ENCODE results near the gene FKBP2.
A peak's percentile ranks its signal among the peaks of the same experiment; 100 is the strongest.

The FKBP2 gene

DNA sequence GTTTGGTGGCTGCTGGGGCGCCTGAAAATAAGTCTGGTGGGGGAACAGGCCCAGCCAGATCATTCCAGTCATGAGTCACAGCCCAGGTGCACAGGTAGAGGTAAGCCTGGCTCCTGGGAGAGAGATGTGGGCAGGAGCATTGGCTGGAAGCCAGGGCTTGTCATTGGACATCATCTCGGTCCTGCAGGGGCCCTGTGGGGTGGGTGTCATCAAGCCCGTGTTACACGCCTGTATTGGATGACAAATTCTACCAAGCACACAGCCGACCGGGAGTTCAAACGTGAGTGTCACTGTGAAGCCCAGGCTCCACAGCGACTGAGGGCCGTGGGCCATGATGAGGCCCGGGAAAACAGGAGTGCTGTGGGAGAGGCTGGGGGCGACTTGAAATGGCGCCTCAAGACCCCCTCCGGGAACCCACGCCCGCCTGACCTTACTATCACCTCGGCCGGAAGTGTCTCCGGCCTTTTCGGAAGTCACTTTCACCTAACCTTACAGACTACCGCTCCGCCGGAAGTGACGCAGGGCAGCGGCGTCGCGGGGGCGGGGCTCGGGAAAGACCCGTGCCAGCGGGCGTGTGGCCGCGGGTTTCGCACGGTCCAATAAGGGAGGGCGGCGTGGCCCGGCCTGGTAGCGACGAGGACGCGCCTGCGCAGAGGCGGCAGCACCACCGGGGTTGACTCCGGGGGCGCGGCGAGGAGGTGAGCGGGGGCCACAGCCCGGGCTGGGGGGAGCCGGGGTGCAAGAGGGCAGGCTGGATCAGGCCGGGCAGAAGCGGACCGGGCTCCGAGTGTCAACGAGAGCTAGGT, at the start of gene FKBP2:
Gene FKBP2, plus strand, starts transcription at position 661 of the 806 bp plus-strand sequence. CDS start 1,293 bp downstream, outside the sequence.
- DNase-seq = peak; percentile 99

DNA sequence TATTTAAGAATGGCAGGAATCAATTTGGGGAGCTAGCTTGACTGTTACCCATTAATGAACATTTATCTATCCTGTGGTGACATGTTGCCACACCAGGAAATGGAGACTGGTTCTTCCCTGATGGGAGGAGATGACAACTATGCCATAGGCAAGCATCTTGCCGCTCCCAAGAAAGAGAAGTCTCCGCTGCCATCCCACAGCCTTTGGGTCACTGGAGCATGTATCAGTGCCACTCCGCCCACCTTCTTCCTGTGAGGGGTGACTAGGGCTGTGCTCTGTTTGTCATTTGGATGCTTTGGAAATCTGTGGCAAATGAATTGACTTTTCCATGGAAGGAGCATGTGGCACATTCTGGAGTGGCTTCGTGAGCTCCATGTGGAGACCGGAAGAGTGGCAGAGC, 48.5 kb upstream of the FKBP2 start:
- DNase-seq = no peak

DNA sequence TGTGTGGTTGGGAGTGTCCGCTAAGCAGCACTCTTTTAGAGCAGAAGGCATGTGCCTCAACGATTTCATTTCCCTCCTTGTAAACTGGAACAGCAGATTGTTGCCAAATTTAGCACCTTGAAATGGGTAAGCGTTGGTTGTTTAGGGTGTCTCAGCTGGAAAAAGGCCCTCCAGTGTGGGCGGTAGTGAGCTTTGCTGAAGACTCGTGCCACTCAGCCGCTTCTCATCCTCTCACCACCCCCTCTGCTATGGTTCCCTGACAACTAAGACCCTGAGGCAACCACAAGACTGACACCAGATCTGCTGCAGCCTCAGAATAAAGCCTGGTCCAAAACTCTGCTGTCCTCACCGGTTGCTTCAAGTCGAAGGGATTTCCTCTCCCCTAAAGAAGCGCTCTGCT, 44.3 kb upstream of the FKBP2 start:
- DNase-seq = no peak

DNA sequence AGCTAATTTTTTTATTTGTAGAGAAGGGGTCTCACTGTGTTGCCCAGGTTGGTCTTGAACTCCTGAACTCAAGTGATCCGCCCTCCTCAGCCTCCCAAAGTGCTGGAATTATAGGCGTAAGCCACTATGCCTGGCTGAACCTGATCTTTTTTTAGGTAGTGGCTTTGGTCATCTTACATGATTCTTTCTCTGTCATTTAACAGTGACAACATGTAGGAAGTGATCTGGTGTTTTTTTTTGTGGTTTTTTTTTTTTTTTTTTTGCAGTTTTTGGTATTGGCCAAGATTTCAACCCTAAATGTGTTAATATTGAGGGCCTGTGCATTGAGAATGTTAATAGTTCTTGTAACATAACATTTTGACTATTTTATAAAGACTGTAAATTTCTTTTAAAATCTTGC, 42.4 kb upstream of the FKBP2 start:
- no peak for DNase-seq

DNA sequence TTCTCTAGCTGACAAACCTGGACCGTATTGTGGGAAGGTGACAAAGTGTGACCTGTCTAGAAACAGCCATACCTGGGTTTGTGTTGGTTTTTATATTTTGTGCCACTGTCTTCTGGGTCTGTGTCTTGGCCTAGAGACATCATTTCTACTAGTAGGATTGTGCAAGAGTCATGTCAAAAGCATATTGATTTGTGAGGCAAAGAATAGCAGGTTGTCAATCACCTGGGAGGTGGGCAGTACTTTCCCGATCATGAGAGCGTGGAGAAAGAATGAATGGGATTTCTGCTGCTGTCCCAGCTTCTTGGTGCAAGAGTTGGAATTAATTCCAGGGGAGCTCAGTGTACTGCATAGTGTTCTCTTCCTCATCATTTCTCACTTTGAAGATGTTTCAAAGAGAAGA, 39.4 kb upstream of the FKBP2 start:
- no peak for DNase-seq

DNA sequence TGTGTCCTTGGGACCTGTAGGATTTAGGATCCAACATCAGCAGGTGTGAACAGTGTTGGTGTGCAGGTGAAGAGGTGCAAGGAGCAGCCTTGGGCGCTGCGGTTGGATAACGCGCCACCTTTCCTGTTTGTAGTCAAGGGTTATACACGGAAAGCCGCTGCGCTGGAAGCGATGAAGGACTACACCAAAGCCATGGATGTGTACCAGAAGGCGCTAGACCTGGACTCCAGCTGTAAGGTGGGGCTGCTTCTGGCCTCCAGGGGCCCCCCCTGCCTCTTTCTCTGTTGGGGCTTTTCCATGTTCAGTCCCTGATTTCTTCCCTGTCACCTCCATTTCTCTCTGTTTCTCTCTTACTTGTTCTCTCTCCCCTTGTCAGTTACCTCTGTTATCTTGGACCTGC, 37.9 kb upstream of the FKBP2 start:
- no peak for DNase-seq

DNA sequence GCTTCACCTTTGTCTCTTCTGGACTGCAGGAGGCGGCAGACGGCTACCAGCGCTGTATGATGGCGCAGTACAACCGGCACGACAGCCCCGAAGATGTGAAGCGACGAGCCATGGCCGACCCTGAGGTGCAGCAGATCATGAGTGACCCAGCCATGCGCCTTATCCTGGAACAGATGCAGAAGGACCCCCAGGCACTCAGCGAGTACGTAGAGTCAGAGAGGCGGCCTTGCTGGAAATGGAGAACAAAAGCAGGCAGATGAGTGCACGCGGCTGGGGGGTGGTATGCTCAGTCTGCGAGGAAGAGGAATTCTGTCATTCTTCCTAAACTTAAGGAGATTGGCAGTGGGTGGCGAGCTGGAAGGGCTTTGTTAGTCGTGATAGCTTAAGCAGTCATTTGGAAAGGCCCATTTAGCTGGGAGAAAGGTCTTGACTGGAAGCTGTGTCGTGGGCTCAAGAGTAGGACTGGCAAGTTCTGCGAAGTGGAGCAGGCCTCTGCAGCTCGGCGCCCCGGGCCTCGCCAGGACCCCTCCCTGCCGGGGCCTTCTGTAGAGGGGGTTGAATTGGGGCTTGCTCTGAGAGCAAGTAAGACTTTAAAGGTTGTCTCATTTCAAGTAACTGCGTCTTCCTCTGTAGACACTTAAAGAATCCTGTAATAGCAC, 37.3 kb upstream of the FKBP2 start:
- no peak for DNase-seq

DNA sequence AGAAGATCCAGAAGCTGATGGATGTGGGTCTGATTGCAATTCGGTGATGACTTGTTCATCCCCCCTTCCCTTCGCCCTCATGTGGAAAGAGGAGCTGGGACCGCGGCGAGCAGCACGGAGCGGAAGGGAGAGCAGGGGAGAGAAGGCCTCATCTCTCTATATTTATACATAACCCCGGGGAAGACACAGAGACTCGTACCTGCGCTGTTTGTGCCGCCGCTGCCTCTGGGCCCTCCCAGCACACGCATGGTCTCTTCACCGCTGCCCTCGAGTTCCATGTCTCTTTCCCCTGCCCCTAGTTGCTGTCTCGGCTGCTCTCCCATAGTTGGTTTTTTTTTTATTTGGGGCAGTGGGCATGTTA, 36.8 kb upstream of the FKBP2 start:
- DNase-seq = no peak

DNA sequence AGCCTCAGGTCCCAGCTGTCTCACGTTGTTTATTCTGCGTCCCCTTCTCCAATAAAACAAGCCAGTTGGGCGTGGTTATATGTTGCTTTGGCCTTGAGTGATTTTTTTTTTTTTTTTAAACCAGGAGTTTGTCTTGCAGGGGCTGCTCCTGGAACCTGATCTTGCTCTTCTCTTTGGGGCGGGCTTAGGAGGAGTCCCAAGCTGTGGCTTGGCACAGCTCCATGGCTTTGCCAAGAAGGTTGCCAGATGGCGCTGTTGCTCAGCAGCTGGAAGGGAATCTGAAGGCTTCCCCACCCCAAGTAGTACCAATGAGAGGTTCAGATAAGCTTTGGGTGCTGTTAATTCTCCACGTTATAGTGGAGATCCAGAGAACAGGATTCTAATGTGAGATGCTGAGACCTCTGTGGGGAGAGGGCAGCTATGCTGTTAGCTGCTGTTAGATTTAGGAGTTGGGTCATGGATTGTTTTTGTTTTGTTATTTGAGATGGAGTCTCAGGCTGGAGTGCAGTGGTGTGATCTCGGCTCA, 36.4 kb upstream of the FKBP2 start:
- DNase-seq = peak; percentile 82

DNA sequence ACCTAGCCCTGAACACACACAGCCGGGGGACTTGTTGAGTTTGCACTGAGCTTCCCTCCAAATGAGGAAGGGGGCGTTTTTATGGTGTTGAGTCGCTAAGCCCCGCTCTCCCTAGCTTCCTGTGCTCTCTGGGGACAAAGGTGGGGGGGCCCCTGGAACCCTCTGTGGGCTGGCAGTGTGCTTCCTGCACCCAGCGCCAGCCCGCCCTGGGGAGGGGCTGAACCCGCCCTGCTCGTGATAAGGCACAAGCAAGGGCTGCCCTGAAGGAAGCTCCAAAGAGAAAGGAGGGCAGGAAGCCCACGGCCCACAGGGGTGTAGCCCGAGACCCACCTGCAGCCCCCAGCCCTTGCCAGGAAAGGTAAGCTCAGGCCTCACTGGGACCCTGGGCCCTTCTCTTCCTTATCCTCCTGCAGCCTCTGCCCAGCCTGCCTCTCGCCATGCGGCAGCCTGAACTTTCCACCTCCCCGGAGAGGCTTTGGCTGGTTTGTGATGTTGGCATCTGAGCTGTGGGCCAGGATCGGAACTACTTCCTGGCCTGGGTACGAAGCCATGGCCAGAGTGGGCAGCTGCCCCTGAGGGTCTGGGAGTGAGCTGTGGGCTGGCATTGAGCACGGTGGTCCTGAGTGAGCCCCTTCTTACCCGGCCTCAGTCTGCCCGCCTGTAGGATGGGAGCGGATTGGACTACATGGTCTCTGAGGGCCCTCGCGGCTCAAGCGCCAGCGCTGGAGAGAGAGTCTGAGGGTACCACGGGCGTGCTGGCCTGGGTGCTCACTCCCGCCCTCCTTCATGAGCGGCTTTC, 34.2 kb upstream of the FKBP2 start, which contains the start of gene FERMT3:
Gene FERMT3, plus strand, starts transcription at position 265 of the 799 bp plus-strand sequence. CDS start 644 bp downstream, outside the sequence.
- DNase-seq = peak; percentile 88

DNA sequence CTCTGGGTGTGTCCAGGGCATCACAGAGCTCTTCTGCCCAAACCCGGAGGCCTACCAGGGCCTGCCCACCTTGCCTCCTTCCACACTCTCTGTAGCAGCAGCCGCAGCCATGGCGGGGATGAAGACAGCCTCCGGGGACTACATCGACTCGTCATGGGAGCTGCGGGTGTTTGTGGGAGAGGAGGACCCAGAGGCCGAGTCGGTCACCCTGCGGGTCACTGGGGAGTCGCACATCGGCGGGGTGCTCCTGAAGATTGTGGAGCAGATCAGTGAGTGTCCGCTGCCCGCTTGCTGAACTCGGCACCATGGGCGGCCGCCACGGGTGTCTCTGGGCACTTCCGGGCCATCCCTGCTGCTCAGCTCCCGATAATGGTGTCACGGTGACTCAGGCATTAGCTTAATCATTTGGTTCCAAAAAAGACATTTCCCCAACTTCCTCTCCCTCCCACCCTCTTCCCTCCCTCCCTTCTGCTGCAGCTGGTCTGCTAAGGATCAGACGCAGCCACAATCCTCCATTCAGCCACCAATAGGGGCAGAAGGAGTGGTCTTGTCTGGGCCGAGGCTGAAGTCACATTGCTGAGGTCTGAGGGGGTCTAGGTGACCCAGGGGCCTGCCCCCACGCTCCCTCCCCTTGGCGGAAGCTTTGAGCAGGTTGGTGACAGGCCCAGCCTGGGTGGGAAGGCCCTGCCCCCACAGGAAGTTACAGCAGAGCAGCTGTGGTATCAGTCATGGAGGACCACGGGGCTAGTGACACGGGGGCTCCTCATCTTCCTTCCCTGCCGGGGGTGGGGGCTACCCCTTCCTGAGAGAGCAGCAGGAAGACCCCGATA, 33.4 kb upstream of the FKBP2 start:
- DNase-seq = peak; percentile 93

DNA sequence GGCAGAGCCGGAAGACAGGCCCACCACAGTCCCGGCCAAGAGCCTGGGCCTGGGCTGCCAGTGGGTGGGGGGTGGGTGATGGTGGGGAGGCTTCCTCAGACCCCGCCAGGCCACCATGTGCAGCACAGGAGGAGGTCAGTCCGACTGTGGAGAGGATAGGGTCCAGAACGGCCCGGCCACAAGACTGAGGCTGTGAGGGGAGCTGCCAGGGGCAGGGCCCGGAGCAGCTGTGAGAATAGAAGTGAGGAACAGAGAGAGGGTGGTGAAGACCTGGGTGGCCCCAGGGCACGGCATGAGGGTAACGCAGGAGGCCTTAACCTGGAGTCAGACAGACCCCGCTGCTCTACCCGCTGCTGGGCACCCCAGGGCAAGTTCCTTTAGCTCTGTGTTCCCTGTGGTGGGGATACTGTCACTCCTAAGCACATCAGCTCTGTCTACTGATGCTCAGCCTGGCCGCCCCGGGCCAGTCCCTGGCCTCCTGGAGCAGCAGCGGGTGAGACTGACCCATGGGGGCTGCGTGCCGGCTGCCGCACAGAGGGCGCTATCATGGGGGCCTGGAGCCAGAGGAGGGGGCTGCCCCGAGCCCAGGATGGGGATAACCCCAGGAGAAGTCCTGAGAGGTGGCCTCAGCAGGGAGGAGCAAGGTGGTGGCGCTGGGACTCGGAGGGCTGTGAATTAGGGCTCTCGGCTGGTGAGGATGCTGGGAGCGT, 32.7 kb upstream of the FKBP2 start:
- peak; percentile 71 for DNase-seq

DNA sequence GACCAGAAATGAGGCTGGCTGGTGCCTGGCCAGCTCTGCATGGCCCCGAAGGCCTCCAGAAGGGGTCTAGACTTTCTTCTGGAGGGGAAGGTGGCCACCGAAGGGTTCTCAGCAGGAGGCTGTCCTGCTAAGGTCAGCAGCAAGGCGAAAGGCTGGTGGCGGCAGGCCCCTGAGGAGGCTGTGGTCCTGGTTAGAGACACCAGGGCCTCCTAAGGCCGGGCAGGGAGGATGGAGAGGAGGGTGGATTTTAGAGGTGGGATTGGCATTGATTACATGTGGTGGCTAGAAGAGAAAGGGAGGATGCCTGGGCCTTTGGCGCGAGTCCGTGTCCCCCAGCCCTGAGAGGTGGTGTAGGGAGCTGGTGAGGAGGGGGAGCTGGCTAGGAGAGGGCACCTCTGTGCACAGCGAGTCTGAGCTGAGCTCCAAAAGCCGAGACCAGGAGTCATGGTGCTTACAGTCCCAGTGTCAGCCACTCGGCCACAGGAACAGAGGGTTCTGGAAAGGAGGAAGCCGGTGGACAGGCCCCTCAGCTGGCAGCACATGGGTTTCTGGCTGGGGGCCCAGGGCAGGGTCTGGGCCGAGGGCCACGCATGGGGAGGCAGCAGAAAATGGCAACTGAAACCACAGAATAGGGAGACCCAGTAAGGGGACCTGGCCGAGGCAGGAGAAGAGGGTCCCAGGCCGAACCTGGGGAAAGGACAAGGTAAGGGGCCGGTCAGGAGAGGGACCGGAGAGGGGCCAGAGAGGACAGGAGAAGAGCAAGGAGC, 31.9 kb upstream of the FKBP2 start:
- DNase-seq = no peak

DNA sequence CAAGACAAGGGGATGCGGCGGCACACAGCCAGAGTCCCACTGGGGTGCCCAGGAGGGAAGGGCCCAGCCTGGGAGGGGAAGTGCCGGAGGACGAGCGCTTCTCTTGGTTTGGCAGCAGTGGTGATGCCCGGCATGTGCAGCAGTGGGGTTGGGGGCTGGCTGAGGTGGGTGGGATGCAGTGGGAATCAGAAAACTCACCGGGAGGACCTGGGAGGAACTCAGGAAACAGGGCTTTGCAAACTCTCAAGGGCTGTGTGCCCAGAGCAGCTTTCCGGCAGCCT, 31.4 kb upstream of the FKBP2 start:
- DNase-seq = no peak

DNA sequence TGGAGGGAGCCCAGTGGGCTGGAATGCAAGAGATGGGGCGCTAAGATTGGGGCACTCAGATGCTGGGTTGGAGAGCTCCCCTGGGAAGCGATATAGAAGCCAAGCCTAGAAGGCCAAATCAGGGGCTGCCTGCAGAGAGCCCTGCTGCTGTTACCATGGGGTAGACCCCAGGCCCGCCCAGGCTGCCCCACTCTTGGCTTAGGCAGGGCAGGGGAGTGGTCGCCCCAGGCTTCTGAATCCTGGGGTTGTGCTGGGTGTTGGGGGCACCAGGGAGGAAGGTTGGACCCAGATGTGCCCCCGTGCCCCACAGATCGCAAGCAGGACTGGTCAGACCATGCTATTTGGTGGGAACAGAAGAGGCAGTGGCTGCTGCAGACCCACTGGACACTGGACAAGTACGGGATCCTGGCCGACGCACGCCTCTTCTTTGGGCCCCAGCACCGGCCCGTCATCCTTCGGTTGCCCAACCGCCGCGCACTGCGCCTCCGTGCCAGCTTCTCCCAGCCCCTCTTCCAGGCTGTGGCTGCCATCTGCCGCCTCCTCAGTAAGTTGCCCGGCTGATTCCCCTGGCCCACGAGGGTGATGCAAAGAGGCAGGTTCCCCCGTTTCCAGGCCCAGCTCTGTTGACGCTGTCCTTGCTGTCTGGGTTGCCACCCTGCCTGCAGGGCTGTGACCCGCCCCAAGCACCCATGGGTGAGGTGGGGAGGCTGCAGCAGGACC, 30.4 kb upstream of the FKBP2 start:
- DNase-seq = no peak

DNA sequence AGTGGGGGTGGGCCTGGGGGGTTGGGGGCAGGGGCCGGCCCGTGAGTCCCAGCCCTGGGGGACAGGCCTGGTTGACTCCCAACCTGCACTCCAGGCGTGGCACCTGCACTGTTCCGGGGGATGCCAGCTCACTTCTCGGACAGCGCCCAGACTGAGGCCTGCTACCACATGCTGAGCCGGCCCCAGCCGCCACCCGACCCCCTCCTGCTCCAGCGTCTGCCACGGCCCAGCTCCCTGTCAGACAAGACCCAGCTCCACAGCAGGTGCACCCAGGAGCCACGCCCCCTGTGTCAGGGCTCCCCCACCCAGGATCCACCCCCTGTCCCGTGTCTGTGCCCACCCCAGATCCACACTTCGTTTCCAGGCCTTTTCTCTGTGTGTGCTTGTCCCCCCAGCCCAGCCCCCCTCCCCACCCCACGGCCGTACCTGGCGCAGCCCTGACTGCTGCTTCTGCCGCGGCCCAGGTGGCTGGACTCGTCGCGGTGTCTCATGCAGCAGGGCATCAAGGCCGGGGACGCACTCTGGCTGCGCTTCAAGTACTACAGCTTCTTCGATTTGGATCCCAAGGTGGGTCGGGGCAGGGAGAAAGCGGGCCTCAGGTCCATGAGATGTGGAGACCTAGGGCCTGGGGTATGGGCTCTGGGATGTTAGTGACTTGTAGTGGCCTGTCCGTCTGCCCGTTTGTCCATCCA, 29.6 kb upstream of the FKBP2 start:
- DNase-seq = no peak

DNA sequence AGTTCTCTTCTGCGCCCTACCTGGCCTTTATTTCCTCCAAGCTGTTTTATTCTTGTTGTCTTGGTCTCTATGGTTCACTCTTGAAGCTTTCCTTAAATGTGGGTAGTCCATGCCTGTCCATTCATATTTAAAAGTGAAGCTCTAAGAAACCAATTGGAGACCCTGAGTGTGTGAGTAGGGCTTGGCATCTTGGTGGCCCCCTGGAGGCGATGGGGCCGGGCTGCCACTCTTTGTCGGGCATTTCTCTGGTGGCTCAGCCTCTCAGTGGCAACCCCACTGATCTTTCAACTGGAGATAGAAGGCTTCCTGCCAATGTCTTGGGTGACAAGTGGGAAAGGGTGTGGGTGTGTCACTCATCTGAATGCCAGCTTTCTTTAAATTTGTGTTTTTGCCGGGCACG, 24.0 kb upstream of the FKBP2 start:
- no peak for DNase-seq

DNA sequence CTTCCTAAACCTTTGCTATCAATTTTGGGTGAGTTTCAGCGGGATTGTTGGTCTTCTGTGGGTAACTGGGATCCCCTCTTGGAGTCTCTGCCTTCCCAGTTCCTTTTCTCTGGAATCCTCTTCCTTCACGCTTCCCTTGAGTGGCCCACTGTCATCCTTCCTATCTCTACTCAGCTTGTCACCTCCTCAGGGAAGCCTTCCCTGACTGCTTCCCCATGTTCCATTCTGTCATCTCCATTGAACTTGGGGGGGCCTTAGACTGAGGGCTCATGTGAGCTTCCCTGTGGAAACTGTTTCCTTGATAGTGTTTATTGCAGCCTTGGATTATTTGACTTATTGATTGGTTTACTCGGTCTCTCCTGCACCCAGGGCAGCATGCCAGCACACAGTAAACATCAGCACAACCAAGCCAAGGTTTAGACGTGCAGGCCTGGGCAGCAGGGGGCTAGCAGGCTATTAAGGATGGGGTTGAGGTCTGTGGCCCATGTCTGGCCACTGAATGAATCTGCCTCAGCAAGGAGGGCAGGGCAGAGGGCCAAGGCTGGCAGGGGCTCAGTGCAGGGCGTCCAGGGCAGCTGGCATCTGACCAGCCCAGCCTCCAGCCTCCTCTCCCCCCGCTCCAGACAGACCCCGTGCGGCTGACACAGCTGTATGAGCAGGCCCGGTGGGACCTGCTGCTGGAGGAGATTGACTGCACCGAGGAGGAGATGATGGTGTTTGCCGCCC, 22.1 kb upstream of the FKBP2 start:
- no peak for DNase-seq

DNA sequence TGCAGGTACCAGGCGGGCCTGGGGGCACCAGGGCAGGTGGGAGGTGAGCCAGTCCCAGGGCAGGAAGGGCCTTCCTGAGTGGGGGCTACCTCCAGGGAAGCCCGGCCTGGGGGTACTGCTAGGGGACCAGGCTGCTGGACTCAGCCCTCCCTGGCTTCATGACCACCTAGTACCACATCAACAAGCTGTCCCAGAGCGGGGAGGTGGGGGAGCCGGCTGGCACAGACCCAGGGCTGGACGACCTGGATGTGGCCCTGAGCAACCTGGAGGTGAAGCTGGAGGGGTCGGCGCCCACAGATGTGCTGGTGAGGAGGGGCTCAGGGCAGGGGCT, 21.6 kb upstream of the FKBP2 start:
- DNase-seq = no peak
